Endothelial cell of umbilical vein (primary cell): Measurements from ENCODE around the gene SH3BP2.

ENCODE experiments used
- EZH2 ChIP-seq: IDR thresholded peaks from 2 replicates; pipeline ENCODE4 v1.6.1; 2012; ENCODE audit warnings: borderline replicate concordance, low read depth, mild to moderate bottlenecking, moderate library complexity, low read length, inconsistent platforms; ENCODE audit not compliant: severe bottlenecking
- POLR2A ChIP-seq: IDR thresholded peaks from 2 replicates; pipeline ENCODE4 v1.6.1; 2012; ENCODE audit warnings: low read depth, mild to moderate bottlenecking, control low read depth, low read length
- TF ChIP-seq, protein P1 (sequence below): IDR thresholded peaks from 2 replicates; pipeline ENCODE4 v1.6.1; 2011; ENCODE audit not compliant: insufficient read depth, insufficient read length

DNA sequence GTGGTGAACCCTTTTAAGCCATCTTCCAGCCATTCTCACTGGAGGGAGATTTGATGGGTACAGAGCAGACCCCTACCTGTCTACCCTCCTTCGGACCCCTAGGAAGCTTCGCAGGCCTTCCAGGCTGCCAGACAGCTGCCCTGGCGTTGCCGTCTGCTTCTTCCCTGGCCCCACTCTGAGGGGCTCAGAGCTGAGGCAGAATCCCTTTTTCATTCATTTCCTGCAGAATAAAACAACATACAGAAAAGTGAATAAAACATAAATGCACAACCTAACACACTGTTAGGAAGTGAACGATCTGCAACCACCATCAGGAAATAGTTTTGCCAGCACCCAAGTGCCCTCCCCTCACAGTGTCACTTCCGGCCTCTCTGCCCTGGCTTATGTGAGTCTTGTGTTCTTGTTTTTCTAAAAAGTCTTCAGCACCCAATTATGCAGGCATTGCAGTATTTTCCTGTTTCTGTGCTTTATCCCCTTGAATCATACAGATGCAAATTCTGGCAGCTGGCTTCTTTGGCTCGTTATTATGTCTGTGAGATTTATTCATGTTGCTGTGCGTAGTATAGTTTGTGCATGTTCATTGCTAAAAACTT, 45.1 kb downstream of the SH3BP2 start:
- TF ChIP-seq POLR2A: peak; percentile 69
- TF ChIP-seq EZH2: no peak
- TF ChIP-seq, protein P1, sequence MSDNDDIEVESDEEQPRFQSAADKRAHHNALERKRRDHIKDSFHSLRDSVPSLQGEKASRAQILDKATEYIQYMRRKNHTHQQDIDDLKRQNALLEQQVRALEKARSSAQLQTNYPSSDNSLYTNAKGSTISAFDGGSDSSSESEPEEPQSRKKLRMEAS: no peak
